GM21423 (cell line): Measurements from ENCODE around the gene COG7.
"Not testable (repeated sequence)": the region's sequence is repeated elsewhere in the genome, so short reads cannot be mapped to it uniquely, and the experiment has no call there.

Experiments used
- ATAC-seq: cut with Tn5 transposase; IDR thresholded peaks from one replicate; pipeline ENCODE4 v1.9.1; 2021; ENCODE audit warnings: mild to moderate bottlenecking, moderate library complexity; ENCODE audit not compliant: unreplicated experiment

Gene COG7

DNA sequence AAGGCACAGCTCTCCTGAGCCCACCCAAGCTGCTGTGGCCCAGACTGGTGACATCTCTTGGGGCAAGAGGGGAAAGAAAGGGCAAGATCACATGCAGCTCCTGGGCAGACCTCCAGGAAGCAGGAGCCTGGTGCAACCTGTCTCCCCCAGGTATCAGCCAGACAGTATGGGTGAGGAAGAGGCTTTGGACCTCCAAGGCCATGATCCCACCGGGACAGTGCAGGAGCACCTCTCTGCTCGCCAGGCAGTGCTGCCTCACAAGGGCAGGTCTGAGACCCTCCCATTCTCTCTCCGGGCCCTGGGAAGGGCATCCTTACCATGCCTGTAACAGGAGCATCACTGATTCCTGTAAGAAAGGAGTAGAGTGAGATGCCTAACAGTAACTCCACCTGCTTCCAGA, 25.6 kb upstream of the COG7 start:
- ATAC-seq = no peak

DNA sequence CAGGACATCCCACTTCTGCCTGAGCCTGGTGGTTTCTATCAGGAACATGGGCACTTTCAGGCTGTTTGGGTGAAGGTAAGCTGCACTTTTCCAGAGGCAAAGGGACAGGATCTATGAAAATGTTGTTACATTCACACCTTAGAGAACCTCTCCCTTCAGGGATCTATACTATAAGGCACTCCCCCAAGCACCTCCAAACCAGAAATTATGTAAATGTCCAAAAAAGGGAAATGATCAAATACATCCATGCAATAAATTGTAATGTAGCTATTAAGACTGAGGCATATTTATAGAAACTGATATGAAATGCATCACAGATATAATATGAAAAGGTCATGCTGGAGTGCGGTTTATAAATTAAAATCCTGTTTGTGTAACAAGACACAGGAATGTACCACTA, 23.3 kb upstream of the COG7 start:
- no peak for ATAC-seq

DNA sequence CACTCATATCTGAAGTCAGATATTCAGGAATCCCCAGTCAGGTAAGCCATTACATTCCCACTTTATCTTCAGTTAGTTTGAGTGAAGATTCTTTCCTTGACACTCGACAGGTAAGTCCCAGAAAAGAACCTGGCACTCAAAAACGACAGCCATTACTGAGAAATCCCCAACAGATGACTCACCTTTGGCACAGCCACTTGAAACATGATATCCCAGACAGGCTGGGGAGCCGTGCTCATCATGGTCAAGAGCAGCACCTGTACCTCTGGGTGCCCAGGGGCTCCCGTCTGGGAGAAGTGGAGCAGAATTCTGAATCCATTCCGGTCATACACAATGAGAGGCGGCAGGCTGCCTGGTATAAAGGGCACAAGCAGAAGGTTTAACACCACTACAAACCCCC, 16.8 kb upstream of the COG7 start:
- ATAC-seq = no peak

DNA sequence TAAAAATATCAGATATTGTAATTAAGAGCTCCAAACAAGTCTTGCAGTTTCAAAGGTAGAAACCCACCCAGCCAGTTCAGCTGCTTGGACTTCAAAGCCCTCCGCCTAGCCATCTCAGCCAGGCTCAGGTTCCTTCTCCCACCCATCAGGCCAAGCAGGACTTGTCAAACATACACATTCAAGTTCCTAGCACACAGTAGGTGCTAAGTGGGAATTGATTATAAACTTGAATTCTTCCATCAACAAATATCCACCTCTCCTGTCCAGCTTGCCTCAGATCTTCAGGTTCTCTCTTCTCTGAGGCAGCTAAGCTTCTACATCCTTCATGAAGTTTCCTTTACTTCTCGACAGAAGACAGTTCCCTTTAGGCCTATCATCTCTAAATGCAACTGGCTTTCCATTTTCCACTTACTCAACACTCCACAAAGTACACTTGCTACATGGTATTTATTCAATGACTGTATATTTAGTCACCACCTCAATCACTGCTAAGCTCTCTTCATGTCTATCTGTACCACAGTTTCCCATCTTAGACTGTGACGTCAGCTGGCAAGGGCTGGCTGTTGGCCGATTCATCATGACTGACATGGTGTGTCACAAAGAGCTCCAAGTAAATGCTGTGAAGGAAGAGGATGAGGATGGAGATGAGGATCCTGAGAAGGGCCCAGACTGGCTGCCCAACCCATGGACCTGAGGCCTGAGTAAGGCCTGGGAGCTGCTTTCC, 13.3 kb upstream of the COG7 start:
- ATAC-seq = no peak

DNA sequence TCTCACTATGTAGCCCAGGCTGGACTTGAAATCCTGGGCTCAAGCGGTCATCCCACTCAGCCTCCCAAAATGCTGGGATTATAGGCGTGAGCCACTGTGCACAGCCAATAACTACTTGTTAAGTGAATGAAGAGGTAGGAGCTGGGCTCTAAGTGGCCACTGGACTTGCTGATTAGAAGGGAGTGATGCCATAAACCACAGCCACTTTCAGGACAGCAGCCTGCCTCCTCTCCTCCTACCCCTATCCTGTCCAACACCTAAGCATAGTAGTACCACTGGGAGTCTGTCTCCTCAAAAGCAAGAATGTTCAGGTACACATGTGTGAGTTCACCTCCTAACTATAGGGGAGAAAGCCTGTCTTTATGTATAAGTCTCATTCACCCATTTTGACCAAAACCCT, 12.2 kb upstream of the COG7 start:
- no peak for ATAC-seq

DNA sequence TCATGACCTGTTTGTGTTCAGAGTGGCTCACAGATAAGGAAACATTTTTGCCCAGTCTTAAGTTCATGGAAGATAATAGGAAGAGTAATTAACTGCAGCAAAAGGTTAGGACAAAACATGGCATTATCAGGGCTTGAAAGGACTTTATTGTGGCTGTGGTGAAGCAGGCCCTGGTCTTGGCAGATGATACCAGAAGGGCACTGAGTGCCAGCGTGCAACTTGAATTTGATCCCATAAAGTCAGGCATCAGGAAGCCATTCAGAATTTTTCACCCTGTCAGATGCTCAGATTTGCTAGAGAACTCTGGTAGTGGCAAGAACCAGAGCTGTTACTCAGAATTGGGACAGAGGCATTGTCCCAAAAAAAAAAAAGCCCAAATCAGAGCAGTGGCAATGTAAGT, 11.2 kb upstream of the COG7 start:
- ATAC-seq = no peak

DNA sequence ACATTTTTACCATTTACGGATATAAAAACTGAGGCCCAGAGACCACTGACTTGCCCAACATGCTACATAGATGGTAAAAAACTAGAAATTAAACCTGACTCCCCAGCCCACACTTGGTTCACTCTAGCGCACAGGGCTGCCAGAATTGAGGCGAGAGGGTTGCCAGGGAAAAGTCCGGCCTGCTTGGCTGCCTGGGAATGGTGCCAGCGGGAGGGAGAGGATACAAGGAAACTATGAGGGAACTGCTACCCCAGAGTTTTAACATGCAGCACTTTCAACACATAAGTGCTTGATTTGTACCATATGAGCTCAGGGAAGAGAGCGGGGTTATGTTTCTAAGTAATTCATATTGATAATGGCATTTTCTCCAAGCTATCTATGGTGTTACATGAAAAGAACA, 10.0 kb upstream of the COG7 start:
- ATAC-seq = not testable (repeated sequence)

DNA sequence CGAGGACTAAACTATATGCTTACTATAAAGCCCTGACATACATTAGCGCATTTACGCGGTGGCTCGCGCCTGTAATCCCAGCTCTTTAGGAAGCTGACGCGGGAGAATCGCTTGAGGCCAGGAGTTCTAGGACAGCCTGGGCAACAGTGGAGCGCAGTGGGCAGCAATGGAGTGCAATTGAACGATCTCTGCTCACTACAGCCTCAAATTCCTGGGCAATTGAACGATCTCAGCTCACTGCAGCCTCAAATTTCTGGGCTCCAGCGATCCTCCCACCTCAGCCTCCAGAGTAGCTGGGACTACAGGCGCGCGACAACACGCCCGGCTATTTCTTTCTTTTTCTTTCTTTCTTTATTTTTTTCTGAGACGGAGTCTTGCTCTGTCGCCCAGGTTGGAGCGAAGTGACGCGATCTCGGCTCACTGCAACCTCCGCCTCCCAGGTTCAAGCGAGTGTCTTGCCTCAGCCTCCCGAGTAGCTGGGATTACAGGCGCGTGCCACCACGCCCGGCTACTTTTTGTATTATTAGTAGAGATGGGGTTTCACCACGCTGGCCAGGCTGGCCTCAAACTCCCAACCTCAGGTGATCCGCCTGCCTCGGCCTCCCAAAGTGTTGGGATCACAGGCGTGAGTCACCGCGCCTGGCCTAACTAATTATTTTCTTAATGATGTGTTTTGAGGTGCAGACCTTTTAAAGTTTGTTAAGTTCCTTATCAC, 506 bp upstream of the COG7 start:
- ATAC-seq = no peak

DNA sequence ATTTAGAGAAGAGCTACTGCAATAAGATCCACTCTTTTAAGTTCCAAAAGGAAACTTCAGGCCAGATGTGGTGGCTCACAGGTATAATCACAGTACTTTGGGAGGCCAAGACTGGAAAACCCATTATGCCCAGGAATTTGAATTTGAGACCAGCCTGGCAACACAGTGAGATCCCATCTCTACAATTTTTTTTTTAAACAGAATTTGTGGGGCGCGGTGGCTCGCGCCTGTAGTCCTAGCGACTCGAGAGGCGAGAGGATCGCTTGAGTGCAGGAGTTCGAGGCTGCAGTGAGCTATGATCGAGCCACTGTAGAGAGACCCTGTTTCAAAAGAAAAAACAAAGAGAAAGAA, 793 bp downstream of the COG7 start:
- no peak for ATAC-seq

DNA sequence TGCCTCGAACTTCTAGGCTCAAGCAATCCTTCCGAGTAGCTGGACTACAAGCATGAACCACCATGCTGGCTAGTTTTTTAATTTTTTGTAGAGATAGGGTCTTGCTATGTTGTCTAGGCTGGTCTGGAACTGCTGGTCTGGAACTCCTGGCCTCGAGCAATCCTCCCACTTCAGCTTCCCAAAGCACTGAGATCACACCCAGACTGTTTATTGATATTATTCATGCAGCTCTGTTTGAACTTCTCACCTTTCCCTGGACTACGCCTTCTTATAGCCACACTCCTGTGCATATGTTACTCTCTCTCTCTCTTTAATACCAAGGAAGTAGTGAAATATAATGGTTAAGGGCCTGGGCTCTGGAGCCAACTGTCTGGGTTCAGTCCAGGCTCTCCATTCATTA, 4.6 kb downstream of the COG7 start:
- ATAC-seq = no peak

DNA sequence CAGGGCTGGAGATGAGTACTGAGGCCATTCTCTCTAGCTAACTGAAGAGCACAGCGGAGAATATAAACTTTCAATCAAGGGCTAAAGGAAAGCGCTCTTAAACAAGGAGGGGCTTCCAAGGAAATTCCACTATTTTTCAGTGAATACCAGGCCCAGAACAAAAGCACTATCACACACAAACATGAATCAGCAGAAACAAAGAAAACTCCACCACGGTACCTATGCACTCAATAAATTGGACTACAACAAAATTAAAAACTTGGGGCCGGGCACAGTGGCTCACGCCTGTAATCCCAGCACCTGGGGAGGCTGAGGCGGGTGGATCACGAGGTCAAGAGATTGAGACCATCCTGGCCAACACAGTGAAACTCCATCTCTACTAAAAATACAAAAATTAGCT, 15.4 kb downstream of the COG7 start:
- not testable (repeated sequence) for ATAC-seq

DNA sequence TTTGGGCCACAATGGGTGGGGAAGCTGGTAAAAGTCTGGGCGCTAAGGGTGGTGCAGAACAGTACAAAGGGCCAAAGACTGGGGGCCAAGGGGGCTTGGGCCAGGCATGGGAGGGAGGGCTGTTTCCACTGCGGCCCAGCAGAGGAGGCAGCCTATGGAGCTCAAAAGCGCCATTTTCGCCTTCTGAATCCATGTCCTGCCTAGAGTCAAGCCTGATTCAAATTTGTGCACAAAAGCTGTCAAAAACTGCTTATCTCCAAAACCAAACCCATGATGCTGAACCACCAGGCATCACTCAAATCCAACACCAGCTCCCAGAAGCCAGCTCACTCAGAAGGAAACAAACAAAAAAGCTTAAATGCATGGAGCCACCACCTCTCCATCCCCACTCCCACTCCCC, 16.0 kb downstream of the COG7 start:
- ATAC-seq = no peak

DNA sequence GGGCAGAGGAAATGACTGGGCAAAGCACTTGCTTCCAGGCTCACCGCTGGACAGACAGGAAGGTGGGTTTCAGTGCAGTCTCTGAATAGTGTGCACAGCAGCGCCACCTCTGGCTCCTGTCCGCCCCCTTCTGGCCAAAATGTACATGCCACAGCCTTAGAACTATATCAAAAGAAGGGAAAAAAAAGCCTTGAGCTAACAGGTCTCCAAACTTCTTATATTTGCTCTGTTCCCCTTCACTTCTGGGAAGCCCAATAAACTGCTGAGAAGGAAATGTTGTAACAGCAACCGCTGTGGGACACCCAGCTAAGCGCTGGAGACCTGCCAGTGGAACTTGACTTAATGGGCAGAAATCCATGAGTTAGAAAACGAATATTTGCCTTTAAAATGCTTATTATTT, 17.5 kb downstream of the COG7 start:
- no peak for ATAC-seq

DNA sequence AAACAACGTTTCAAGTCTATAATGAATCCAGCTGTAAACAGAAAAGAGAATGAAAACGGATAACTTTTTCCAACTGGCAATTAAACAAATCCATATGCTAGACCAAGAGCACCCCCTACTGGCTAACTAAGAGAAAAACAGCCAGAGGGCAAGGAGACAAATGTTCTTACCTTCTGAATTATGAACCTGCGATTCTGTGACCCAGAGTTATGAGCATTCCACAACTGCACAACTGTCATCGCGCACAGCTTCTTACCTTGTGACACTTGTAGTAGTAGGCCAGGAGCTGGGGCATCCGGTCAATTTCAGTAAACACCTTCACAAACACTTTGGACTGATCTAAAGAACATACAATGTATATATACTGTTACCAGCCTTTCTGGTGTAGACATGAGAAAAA, 18.6 kb downstream of the COG7 start:
- ATAC-seq = no peak

DNA sequence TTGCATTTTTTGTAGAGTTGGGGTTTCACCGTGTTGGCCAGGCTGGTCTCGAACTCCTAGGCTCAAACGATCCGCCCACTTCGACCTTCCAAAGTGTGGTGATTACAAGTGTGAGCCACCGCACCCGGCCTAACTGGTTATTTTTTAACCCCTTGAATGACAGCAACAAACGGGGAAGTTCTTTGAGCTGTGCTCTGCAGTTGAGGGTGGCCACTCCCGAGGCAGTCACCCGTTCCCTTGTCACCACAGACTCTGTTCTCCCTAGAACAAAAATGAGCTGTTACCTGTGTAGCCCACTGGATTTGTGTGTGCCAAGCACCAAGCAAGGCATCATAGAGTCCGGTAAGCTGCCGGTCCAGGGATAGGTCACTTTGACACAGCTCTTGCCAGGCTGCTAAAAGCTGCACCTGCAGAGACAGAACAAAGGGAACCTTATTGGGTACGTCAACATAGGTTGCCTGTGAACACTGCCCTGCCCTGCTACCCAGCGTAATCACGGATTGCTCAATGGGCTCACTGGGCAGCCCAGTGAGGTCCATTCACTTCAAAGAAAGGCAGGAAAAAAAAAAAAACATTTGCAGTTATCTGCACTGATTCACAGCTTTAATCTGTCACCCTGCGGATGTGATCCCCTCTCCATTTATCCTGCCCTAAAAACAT, 19.6 kb downstream of the COG7 start:
- no peak for ATAC-seq

DNA sequence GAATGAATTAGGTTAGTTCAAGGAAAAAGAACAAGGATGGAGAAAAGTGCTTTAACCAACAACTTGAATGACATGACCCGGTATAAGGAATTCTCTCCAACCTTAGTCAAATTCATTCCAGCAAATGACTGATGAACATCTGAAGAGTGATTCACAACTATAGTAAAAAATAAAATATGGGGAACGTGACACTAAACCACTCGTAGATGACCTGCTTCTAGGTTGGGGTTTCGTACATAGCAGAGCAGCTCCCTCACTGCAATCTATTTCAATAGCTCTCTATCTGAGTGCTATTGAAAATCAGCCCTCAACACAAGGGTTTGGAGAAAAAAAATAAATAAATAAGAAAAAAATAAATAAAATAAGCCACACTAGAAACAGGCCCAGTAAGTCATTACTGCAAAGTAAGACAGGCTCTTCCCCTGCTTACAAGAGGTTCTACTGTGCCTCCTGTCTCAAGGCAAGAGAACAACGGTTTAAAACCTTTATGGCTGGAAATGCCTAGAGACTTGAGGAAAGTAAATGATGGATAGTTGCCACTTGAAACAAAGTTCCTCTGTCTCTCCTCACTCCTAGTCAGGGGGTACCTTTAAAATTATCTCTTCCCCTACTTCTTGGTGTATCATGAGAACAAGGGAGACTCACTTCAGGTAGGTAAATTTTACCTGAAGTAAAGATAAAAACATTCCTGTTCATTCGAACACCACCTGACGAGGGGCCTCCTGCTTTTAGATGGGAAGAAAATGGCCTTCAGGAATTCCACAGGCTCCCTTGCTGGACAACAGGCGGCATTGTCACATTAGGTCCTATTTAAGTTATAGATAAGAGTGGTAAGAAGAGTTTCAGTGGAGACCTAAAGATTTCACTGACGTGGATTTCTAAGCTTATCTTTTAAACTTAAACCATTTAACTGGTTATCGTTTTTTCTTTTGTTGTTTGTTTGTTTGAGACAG, 20.5 kb downstream of the COG7 start:
- ATAC-seq = no peak

DNA sequence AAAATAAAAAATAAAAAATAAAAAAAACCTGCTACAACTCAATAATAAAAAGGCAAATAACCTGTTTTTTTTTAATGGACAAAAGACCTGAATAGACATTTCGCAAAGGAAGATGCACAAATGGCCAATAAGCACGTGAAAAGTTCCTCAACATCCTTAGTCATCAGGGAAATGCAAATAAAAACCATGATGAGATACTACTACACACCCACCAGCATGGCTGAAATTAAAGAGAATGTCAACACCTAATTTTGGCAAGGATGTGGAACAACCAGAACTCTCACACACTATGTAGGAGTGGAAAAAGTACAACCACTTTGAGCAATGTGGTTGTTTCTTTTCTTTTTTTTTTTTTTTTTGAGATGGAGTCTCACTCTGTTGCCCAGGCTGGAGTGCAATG, 24.6 kb downstream of the COG7 start:
- no peak for ATAC-seq

DNA sequence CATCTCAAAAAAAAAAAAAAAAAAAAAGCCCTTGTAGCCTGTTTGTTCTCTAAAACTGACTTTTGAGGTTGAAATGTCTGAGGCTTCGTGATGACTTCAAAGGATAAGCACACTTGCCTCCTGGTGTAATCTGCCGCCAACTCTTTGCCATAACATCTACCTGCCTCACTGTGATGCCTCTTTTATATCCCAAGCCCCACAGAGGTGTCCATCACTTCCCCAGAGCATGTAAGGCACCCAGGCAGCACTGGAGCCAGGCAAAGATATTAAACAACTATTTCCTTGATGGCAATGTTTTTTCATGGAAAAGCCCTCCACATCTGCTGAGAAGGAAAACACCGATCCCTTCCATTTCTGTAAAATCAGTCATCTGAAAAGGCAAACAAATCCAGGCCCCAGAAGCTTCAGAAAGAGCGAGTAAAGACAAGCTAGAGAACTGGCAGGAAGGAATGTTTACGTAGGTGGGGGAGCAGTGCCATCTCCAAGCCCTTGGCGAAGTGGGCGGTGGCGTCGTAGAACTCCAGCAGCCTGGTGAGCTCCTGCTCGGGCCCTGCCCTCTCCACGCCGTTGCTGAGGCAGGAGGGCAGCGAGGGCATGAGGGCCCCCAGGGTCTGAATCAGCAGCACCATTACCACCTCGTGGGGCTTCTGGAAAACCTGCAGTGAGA, 28.6 kb downstream of the COG7 start:
- ATAC-seq = no peak

DNA sequence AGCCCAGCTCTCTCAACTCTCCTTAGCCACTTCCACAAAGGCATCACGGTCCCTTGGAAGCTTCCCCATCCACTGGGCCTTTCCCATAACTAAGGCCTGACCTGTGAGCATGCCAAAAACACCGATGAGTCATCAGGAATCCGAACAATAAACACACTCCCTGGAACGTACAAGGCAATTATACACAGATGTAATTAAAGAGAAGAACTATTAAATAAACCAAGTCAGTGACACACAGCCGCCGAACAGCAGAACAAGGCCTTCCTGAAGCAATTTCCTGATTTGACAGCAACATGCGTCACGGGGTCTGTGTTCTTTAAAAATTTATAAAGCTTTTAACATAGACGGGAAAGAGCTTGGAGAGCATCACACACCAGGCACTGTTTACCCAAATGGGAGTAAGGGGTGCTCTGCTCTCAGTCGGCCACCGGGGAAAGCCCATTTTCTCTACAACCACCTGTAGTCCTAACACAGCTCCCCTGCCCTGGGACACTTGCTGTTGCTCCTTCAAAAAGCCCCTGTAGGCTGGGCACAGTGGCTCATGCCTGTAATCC, 29.4 kb downstream of the COG7 start:
- ATAC-seq = no peak

DNA sequence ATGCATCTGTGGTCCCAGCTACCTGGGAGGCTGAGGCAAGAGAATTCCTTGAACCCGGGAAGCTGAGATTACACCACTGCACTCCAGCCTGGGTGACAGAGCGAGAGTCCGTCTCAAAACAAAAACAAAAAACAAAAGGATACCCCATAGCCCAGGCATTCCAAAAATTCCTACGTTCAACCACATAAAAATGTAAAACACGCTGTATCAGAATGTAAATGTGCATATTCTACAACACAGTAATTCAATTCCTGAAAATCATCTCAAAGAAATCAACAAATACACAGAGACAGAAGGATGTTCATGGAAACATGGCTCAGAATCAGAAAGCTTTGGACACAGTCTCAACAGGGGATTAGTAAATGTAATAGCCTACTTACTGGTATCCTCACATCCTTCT, 33.0 kb downstream of the COG7 start:
- ATAC-seq = no peak
